ENCODE measurements around the gene DAD1. TPM values are rescaled to one million over a fixed set of nuclear protein-coding genes. Genes with fewer than 3 reads are reported as not detected.
"Not testable (repeated sequence)": the region's sequence is repeated elsewhere in the genome, so short reads cannot be mapped to it uniquely, and the experiment has no call there.

Gene DAD1
- total RNA-seq, 2 experiments from 2014 or later: 130 to 147 TPM

- ChIA-PET POLR2A (interaction anchor here (0.6 to 13.3 kb wide), 7 partner anchors 8 to 381 kb away, joined by 3 to 541 read pairs (median 76); no protein-coding TSS in a partner anchor), CTCF (interaction anchor here (1.0 to 13.0 kb wide), 3 partner anchors 11 to 541 kb away, joined by 3 to 523 read pairs (median 34); no protein-coding TSS in a partner anchor)
- Mint-ChIP-seq H3K9me3 (ENCODE audit: insufficient read depth) (no peaks in the 10 kb centered on the region), H3K4me3 (peak overlapping the region; percentile 76), H3K36me3 (ENCODE audit: low read depth) (peaks cover 99% of the 10 kb centered on the region), H3K4me1 (ENCODE audit: low read depth) (peaks cover 95% of the 10 kb centered on the region), H3K27me3 (ENCODE audit: low read depth) (no peaks in the 10 kb centered on the region), H3K27ac (peak overlapping the region; percentile 98)
- no peak for ATAC-seq
- DNase-seq: no peak
Observed at GRCh38 chr14:22544406-22544805, 44.6 kb downstream of the DAD1 start.

GRCh38 chr14:22543570-22544357 lies 45.3 kb downstream of the DAD1 start:
- CTCF ChIA-PET: interaction anchor here (1.5 to 7.8 kb wide), 5 partner anchors 7 to 626 kb away, joined by 4 to 60 read pairs (median 16); no protein-coding TSS in a partner anchor
- peak overlapping the region; percentile 98 for H3K27ac Mint-ChIP-seq
- ATAC-seq; H3K27me3 Mint-ChIP-seq (ENCODE audit: low read depth); H3K9me3 Mint-ChIP-seq (ENCODE audit: insufficient read depth): not testable (repeated sequence)
- H3K4me1 Mint-ChIP-seq (ENCODE audit: low read depth): peaks cover 95% of the 10 kb centered on the region
- peak overlapping the region; percentile 76 for H3K4me3 Mint-ChIP-seq
- DNase-seq: peak; percentile 41
- peaks cover 99% of the 10 kb centered on the region for H3K36me3 Mint-ChIP-seq (ENCODE audit: low read depth)
- POLR2A ChIA-PET: interaction anchor here (1.3 to 20.6 kb wide), 7 partner anchors 7 to 808 kb away, joined by 3 to 904 read pairs (median 93); no protein-coding TSS in a partner anchor

- Mint-ChIP-seq H3K27ac (peak overlapping the region; percentile 98), H3K9me3 (ENCODE audit: insufficient read depth) (no peaks in the 10 kb centered on the region), H3K36me3 (ENCODE audit: low read depth) (peaks cover 100% of the 10 kb centered on the region), H3K27me3 (ENCODE audit: low read depth) (no peaks in the 10 kb centered on the region), H3K4me1 (ENCODE audit: low read depth) (peaks cover 97% of the 10 kb centered on the region), H3K4me3 (peak overlapping the region; percentile 76)
- ChIA-PET CTCF (interaction anchor here (0.7 to 7.8 kb wide), 20 partner anchors 8 to 831 kb away, joined by 3 to 60 read pairs (median 6); no protein-coding TSS in a partner anchor), POLR2A (interaction anchor here (0.6 to 20.6 kb wide), 16 partner anchors 9 to 806 kb away, joined by 3 to 904 read pairs (median 4); no protein-coding TSS in a partner anchor)
- DNase-seq (no peak), ATAC-seq (no peak)
Observed at GRCh38 chr14:22542360-22542759, 46.7 kb downstream of the DAD1 start.

GRCh38 chr14:22541721-22542120 lies 47.3 kb downstream of the DAD1 start:
- Mint-ChIP-seq H3K4me1 (ENCODE audit: low read depth) (peaks cover 97% of the 10 kb centered on the region), H3K9me3 (ENCODE audit: insufficient read depth) (no peaks in the 10 kb centered on the region), H3K4me3 (peak overlapping the region; percentile 76), H3K36me3 (ENCODE audit: low read depth) (peaks cover 100% of the 10 kb centered on the region), H3K27me3 (ENCODE audit: low read depth) (no peaks in the 10 kb centered on the region), H3K27ac (peak overlapping the region; percentile 98)
- ATAC-seq (no peak), DNase-seq (peak; percentile 24)
- POLR2A ChIA-PET: interaction anchor here (0.8 to 20.6 kb wide), 15 partner anchors 9 to 792 kb away, joined by 3 to 904 read pairs (median 6); no protein-coding TSS in a partner anchor
- CTCF ChIA-PET: interaction anchor here (0.8 to 7.8 kb wide), 19 partner anchors 9 to 628 kb away, joined by 3 to 60 read pairs (median 6); no protein-coding TSS in a partner anchor

GRCh38 chr14:22540811-22541360 lies 48.1 kb downstream of the DAD1 start:
- ChIA-PET POLR2A (interaction anchor here (0.6 to 20.6 kb wide), 13 partner anchors 10 to 689 kb away, joined by 3 to 904 read pairs (median 7); no protein-coding TSS in a partner anchor), CTCF (interaction anchor here (0.7 to 7.8 kb wide), 16 partner anchors 9 to 627 kb away, joined by 3 to 60 read pairs (median 6); no protein-coding TSS in a partner anchor)
- Mint-ChIP-seq H3K27me3 (ENCODE audit: low read depth) (no peaks in the 10 kb centered on the region), H3K4me1 (ENCODE audit: low read depth) (peaks cover 95% of the 10 kb centered on the region), H3K4me3 (peak overlapping the region; percentile 76), H3K9me3 (ENCODE audit: insufficient read depth) (no peaks in the 10 kb centered on the region), H3K36me3 (ENCODE audit: low read depth) (peaks cover 99% of the 10 kb centered on the region), H3K27ac (peak overlapping the region; percentile 98)
- peak; percentile 37 for DNase-seq
- ATAC-seq: no peak

- Mint-ChIP-seq H3K4me3 (peak overlapping the region; percentile 76), H3K4me1 (ENCODE audit: low read depth) (peaks cover 93% of the 10 kb centered on the region), H3K36me3 (ENCODE audit: low read depth) (peaks cover 98% of the 10 kb centered on the region), H3K9me3 (ENCODE audit: insufficient read depth) (no peaks in the 10 kb centered on the region), H3K27ac (peak overlapping the region; percentile 98), H3K27me3 (ENCODE audit: low read depth) (no peaks in the 10 kb centered on the region)
- DNase-seq: no peak
- POLR2A ChIA-PET: interaction anchor here (0.6 to 20.6 kb wide), 11 partner anchors 11 to 688 kb away, joined by 3 to 904 read pairs (median 5); no protein-coding TSS in a partner anchor
- ATAC-seq: no peak
- CTCF ChIA-PET: interaction anchor here (0.7 to 7.8 kb wide), 10 partner anchors 8 to 418 kb away, joined by 3 to 60 read pairs (median 10); no protein-coding TSS in a partner anchor
Observed at GRCh38 chr14:22540293-22540692, 48.7 kb downstream of the DAD1 start.

GRCh38 chr14:22539831-22540230 lies 49.2 kb downstream of the DAD1 start:
- POLR2A ChIA-PET: interaction anchor here (0.6 to 20.6 kb wide), 13 partner anchors 11 to 691 kb away, joined by 3 to 904 read pairs (median 12); partner anchors contain the start of gene DAD1
- ATAC-seq: no peak
- CTCF ChIA-PET: interaction anchor here (0.7 to 7.8 kb wide), 13 partner anchors 8 to 620 kb away, joined by 3 to 60 read pairs (median 8); no protein-coding TSS in a partner anchor
- Mint-ChIP-seq H3K27ac (peak overlapping the region; percentile 98), H3K36me3 (ENCODE audit: low read depth) (peaks cover 98% of the 10 kb centered on the region), H3K4me1 (ENCODE audit: low read depth) (peaks cover 93% of the 10 kb centered on the region), H3K4me3 (peak overlapping the region; percentile 76), H3K9me3 (ENCODE audit: insufficient read depth) (no peaks in the 10 kb centered on the region), H3K27me3 (ENCODE audit: low read depth) (no peaks in the 10 kb centered on the region)
- DNase-seq: peak; percentile 59

- ChIA-PET POLR2A (interaction anchor here (0.6 to 20.6 kb wide), 19 partner anchors 10 to 789 kb away, joined by 3 to 904 read pairs (median 4); partner anchors contain the start of gene DAD1), CTCF (interaction anchor here (0.9 to 7.8 kb wide), 13 partner anchors 8 to 621 kb away, joined by 3 to 60 read pairs (median 5); no protein-coding TSS in a partner anchor)
- Mint-ChIP-seq H3K36me3 (ENCODE audit: low read depth) (peaks cover 96% of the 10 kb centered on the region), H3K4me3 (peak overlapping the region; percentile 76), H3K4me1 (ENCODE audit: low read depth) (peaks cover 91% of the 10 kb centered on the region), H3K27me3 (ENCODE audit: low read depth) (no peaks in the 10 kb centered on the region), H3K27ac (peak overlapping the region; percentile 98), H3K9me3 (ENCODE audit: insufficient read depth) (no peaks in the 10 kb centered on the region)
- no peak for ATAC-seq
- peak; percentile 24 for DNase-seq
Observed at GRCh38 chr14:22538671-22539228, 50.3 kb downstream of the DAD1 start.

GRCh38 chr14:22537436-22538310 lies 51.4 kb downstream of the DAD1 start:
- peak; percentile 24 for DNase-seq
- CTCF ChIA-PET: interaction anchor here (0.6 to 7.8 kb wide), 16 partner anchors 9 to 620 kb away, joined by 3 to 60 read pairs (median 4); no protein-coding TSS in a partner anchor
- peak; percentile 7 for ATAC-seq
- Mint-ChIP-seq H3K27ac (peak overlapping the region; percentile 98), H3K4me3 (peak overlapping the region; percentile 76), H3K4me1 (ENCODE audit: low read depth) (peaks cover 93% of the 10 kb centered on the region), H3K9me3 (ENCODE audit: insufficient read depth) (no peaks in the 10 kb centered on the region), H3K27me3 (ENCODE audit: low read depth) (no peaks in the 10 kb centered on the region), H3K36me3 (ENCODE audit: low read depth) (peaks cover 96% of the 10 kb centered on the region)
- POLR2A ChIA-PET: interaction anchor here (0.5 to 20.6 kb wide), 15 partner anchors 9 to 637 kb away, joined by 3 to 904 read pairs (median 5); no protein-coding TSS in a partner anchor

- H3K36me3 Mint-ChIP-seq (ENCODE audit: low read depth): peaks cover 96% of the 10 kb centered on the region
Observed at GRCh38 chr14:22536853-22537338, 52.1 kb downstream of the DAD1 start.

More at GRCh38 chr14:22536853-22537338, 52.1 kb downstream of the DAD1 start:
- H3K9me3 Mint-ChIP-seq (ENCODE audit: insufficient read depth): no peaks in the 10 kb centered on the region
- peak overlapping the region; percentile 98 for H3K27ac Mint-ChIP-seq
- H3K27me3 Mint-ChIP-seq (ENCODE audit: low read depth): no peaks in the 10 kb centered on the region
- peak overlapping the region; percentile 76 for H3K4me3 Mint-ChIP-seq
- peaks cover 93% of the 10 kb centered on the region for H3K4me1 Mint-ChIP-seq (ENCODE audit: low read depth)
- POLR2A ChIA-PET: interaction anchor here (0.7 to 20.6 kb wide), 10 partner anchors 8 to 685 kb away, joined by 3 to 904 read pairs (median 14); no protein-coding TSS in a partner anchor
- CTCF ChIA-PET: interaction anchor here (0.6 to 7.8 kb wide), 11 partner anchors 9 to 1269 kb away, joined by 3 to 60 read pairs (median 7); no protein-coding TSS in a partner anchor
- DNase-seq (peak; percentile 87), ATAC-seq (peak; percentile 85)
